ENCODE measurements around the gene ARMH3.

DNA sequence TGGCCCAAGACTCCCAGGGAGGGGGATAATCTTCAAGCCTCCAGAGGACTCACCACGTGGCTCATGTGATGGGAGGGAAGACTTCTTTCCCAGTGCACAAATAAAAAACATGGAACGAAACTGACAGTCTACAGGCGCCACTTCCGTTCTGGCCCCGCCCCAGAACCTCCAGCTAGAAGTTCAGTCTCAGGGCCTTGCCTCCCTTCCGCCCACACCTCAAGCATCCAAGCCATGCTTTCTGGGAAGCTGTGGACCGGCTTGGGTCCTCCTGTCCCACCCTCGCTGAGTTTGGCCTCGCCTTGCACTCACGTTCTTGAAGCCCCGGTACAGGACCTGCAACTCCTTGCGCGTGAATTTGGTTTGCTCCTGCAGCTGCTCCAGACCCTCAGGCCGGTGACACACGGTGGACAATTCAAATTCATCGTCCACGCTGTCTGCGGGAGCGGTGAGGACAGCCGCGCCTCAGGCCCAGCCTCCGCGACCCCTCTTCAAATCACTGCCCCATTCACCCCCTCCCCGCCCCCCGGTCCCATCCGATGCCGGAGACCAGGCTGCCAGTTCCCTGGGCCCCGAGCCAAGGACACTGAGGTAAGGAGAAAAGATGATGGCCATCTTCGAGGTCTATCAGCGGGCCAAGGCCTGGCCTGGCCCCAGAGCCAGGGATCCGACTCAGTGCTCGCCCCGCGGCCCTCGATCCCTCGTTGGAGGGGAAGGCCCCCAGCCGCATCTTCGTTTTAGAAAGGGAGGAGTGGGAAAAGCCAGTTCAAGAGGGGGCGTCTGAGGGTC, 227.0 kb downstream of the ARMH3 start:
- TF ChIP-seq POLR2AphosphoS5 (IDR thresholded peaks at IDR 0.05) = no peak
- TF ChIP-seq, protein P1, sequence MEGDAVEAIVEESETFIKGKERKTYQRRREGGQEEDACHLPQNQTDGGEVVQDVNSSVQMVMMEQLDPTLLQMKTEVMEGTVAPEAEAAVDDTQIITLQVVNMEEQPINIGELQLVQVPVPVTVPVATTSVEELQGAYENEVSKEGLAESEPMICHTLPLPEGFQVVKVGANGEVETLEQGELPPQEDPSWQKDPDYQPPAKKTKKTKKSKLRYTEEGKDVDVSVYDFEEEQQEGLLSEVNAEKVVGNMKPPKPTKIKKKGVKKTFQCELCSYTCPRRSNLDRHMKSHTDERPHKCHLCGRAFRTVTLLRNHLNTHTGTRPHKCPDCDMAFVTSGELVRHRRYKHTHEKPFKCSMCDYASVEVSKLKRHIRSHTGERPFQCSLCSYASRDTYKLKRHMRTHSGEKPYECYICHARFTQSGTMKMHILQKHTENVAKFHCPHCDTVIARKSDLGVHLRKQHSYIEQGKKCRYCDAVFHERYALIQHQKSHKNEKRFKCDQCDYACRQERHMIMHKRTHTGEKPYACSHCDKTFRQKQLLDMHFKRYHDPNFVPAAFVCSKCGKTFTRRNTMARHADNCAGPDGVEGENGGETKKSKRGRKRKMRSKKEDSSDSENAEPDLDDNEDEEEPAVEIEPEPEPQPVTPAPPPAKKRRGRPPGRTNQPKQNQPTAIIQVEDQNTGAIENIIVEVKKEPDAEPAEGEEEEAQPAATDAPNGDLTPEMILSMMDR (IDR thresholded peaks at IDR 0.05) = no peak
- TF ChIP-seq EP300 (IDR thresholded peaks at IDR 0.05) = no peak
- no peak for TF ChIP-seq POLR2A (IDR thresholded peaks at IDR 0.05; ENCODE audit: low read depth)

Data from esophagus muscularis mucosa (tissue), 4 donors.